WERI-Rb-1 (cell line): ENCODE results near the gene OGFOD1.
A peak's percentile ranks its signal among the peaks of the same experiment; 100 is the strongest.

Experiments
- DNase-seq: peaks from one replicate; pipeline ENCODE4 v3.0.0-alpha.2; 2020
- H3K27ac ChIP-seq: fragments of 250-450 bp; sonication (Bioruptor Pico); 2 replicates; pipeline ENCODE4 v1.5.1; 2020; ENCODE audit warnings: mild to moderate bottlenecking, moderate library complexity
- H3K27me3 ChIP-seq: fragments of 250-450 bp; sonication (Bioruptor Pico); 2 replicates; pipeline ENCODE4 v1.5.1; 2021; ENCODE audit warnings: mild to moderate bottlenecking, low read depth, moderate library complexity; ENCODE audit not compliant: insufficient read depth, severe bottlenecking
- H3K36me3 ChIP-seq: fragments of 250-450 bp; sonication (Bioruptor Pico); 2 replicates; pipeline ENCODE4 v1.5.1; 2020; ENCODE audit warnings: mild to moderate bottlenecking, moderate library complexity
- H3K4me3 ChIP-seq: 2 replicates; pipeline ENCODE4 v1.5.1; 2011; ENCODE audit warnings: low read depth, mild to moderate bottlenecking, control low read depth, low read length
- H3K9me3 ChIP-seq: fragments of 250-450 bp; sonication (Bioruptor Pico); 2 replicates; pipeline ENCODE4 v1.5.1; 2021; ENCODE audit warnings: mild to moderate bottlenecking, moderate library complexity; ENCODE audit not compliant: severe bottlenecking
- CTCF ChIP-seq: IDR thresholded peaks from 2 replicates; pipeline ENCODE4 v1.5.1; 2011; ENCODE audit warnings: low read depth, mild to moderate bottlenecking, control low read depth, inconsistent platforms, low read length

The OGFOD1 gene

GRCh38 chr16:56469748-56470147 is 18.4 kb downstream of the OGFOD1 start:
- Histone ChIP-seq H3K27me3 (no peaks in the 10 kb centered on the region), H3K36me3 (peaks cover 73% of the 10 kb centered on the region), H3K9me3 (no peaks in the 10 kb centered on the region), H3K4me3 (no peak overlapping the region), H3K27ac (no peak overlapping the region)
- no peak for TF ChIP-seq CTCF
- no peak for DNase-seq

GRCh38 chr16:56470232-56470631 is 18.9 kb downstream of the OGFOD1 start:
- DNase-seq, result no peak
- Histone ChIP-seq H3K4me3 (no peak overlapping the region), H3K27me3 (no peaks in the 10 kb centered on the region), H3K36me3 (peaks cover 70% of the 10 kb centered on the region), H3K27ac (no peak overlapping the region), H3K9me3 (no peaks in the 10 kb centered on the region)
- no peak for TF ChIP-seq CTCF

- no peak overlapping the region for H3K27ac ChIP-seq
- no peak for TF ChIP-seq CTCF
- peaks cover 70% of the 10 kb centered on the region for H3K36me3 ChIP-seq
- H3K27me3 ChIP-seq, result no peaks in the 10 kb centered on the region
- H3K9me3 ChIP-seq, result no peaks in the 10 kb centered on the region
- H3K4me3 ChIP-seq, result no peak overlapping the region
- DNase-seq, result no peak
Measured at GRCh38 chr16:56470666-56471065, 19.3 kb downstream of the OGFOD1 start.

- peak overlapping the region; percentile 82 for H3K27ac ChIP-seq
Measured at GRCh38 chr16:56475201-56475600, 23.8 kb downstream of the OGFOD1 start.

GRCh38 chr16:56477096-56477878 is 25.9 kb downstream of the OGFOD1 start:
- no peak for DNase-seq
- H3K27me3 ChIP-seq, result no peaks in the 10 kb centered on the region
- peaks cover 60% of the 10 kb centered on the region for H3K36me3 ChIP-seq
- peak overlapping the region; percentile 82 for H3K27ac ChIP-seq
- no peaks in the 10 kb centered on the region for H3K9me3 ChIP-seq
- no peak for TF ChIP-seq CTCF
- no peak overlapping the region for H3K4me3 ChIP-seq

More at GRCh38 chr16:56475201-56475600, 23.8 kb downstream of the OGFOD1 start:
- Histone ChIP-seq H3K4me3 (no peak overlapping the region), H3K36me3 (peaks cover 80% of the 10 kb centered on the region), H3K9me3 (no peaks in the 10 kb centered on the region), H3K27me3 (no peaks in the 10 kb centered on the region)
- DNase-seq, result peak; percentile 56
- TF ChIP-seq CTCF, result no peak
